ENCODE measurements around the gene CFHR1.

The CFHR1 gene

DNA sequence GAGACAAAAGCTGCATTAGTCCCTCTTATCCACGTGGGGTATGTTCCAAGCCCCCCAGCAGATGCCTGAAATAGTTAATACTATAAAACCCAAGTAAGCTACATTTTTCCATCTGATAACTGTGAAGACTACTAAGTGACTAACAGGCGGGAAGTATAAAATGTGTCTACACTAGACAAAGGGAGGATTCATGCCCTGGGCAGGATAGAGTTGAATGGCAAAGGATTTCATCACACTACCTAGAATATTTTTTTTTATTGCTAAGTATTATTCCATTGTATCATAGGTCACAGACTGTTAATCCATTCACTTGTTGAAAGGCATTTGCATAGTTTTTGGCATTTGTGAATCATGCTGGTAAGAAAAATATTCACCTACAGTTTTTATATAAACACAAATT lies 41.9 kb downstream of the CFHR1 start:
- DNase-seq: no peak
- in situ Hi-C loops (cut with HindIII; ENCODE audit: low pct_ligation_motif_present, low pct_unique_long_range_greater_than_20kb, low sequenced_read_pairs): no loop called here

DNA sequence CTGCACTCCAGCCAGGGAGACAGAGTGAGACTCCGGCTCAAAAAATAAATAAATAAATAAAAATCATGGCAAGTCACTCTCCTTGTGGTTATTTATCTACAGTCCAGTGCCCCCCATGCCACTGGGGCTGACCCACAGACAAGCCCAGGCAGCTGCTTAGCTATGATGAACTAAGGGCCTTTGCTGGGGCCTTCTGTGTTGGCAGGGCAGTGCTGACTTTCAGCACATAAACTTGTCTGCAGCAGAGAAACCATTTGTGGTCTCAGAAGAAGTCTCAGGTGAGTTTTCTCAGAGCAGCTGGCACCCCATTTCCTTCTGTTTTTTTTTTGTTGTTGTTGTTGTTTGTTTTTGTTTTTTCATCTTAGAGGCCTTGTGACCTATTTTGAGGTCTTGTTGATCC lies 47.4 kb downstream of the CFHR1 start:
- in situ Hi-C loops (cut with HindIII; ENCODE audit: low pct_ligation_motif_present, low pct_unique_long_range_greater_than_20kb, low sequenced_read_pairs): no loop called here
- no peak for DNase-seq

DNA sequence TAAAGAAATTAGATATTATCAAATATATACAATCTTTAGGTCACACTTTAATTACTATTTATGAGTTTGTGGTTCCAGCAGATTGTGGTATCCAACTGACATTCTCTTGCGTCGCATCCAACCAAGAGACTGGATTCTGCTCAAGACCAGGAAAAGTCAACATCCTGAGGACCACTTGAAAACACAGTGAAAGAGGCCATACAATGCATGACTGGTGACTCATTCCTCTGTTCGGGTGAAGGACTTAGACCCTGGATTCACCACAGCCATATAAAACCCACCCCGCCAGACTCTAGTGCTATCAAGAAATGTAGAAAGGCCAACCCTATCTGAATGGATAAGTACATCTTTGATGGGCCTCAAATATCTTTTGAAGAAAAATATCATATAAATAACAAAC lies 53.9 kb downstream of the CFHR1 start:
- in situ Hi-C loops (cut with HindIII; ENCODE audit: low pct_ligation_motif_present, low pct_unique_long_range_greater_than_20kb, low sequenced_read_pairs): no loop called here
- no peak for DNase-seq

DNA sequence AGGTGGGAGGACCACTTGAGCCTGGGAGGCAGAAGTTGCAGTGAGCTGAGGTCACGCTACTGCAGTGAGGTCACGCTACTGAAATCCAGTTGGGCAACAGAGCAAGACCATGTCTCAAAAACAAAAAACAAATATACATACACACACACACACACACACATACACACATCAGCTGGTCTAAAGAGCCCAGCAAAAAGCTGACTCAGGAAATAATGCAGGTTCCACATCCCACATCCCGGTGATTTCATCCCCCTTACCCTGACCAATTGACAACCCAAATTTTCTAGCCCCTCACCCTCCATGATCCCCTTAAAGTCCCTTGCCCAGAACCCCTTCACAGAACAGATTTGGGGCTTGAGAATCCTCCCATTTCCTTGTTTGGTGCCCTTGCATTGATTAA lies 56.4 kb downstream of the CFHR1 start:
- DNase-seq: no peak
- in situ Hi-C loops (cut with HindIII; ENCODE audit: low pct_ligation_motif_present, low pct_unique_long_range_greater_than_20kb, low sequenced_read_pairs): no loop called here

DNA sequence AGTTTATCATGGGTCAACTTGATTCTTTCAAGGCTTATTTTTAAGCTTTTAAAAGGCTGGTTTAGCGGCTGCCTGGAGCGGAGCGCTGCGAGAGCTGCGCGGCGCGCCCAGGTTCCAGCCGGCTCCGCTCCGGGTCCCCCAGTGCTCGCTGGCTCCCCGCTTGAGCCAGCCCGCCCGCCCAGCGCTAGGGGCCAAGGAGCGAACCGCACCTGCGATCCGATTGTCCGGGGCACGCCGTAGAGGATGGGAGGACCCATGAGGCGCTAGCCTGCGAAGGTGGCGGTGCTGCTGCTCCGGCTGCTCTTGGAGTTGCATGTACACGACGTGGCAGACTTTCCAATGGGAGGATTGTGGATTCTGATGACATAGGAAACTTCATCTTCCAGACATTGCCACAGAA lies 58.4 kb downstream of the CFHR1 start:
- in situ Hi-C loops (cut with HindIII; ENCODE audit: low pct_ligation_motif_present, low pct_unique_long_range_greater_than_20kb, low sequenced_read_pairs): no loop called here
- DNase-seq: no peak
